Measurements from ENCODE around the gene ADAT1. TPM values are rescaled to one million over a fixed set of nuclear protein-coding genes. Genes with fewer than 3 reads are reported as not detected.

The ADAT1 gene
- total and polyA plus RNA-seq, 2 of the 13 experiments (the other 11 are each of a cell fraction or from before 2014, with no cell fraction given) = 18.4 to 40.8 TPM

- no peak; the same call in 1 of the 2 replicates for TF ChIP-seq DDIT3 (CRISPR knock-in tag; IDR thresholded peaks at IDR 0.05)
- no peak for TF ChIP-seq NR3C1 (CRISPR knock-in tag; IDR thresholded peaks at IDR 0.05)
- TF ChIP-seq MEIS1 (CRISPR knock-in tag; IDR thresholded peaks at IDR 0.05; ENCODE audit: borderline replicate concordance) = no peak
- no peak for TF ChIP-seq ZNF230 (CRISPR knock-in tag; IDR thresholded peaks at IDR 0.05)
- no peak for TF ChIP-seq CENPX (CRISPR knock-in tag; IDR thresholded peaks at IDR 0.05)
- peak; percentile 50 for TF ChIP-seq RBM39 (IDR thresholded peaks at IDR 0.05; ENCODE audit: low read depth, low read length, poor library complexity, severe bottlenecking)
- TF ChIP-seq TCF12 (IDR thresholded peaks at IDR 0.05) = no peak
- peak; percentile 56; the same call in 1 of the 2 replicates for TF ChIP-seq TCF12 (CRISPR knock-in tag; IDR thresholded peaks at IDR 0.05)
- TF ChIP-seq SKI (IDR thresholded peaks at IDR 0.05; ENCODE audit: partially characterized antibody) = no peak
- peak; percentile 55; the same call in 1 of the 2 replicates for TF ChIP-seq RFXAP (CRISPR knock-in tag; IDR thresholded peaks at IDR 0.05; ENCODE audit: borderline replicate concordance)
- TF ChIP-seq TBP (CRISPR knock-in tag; IDR thresholded peaks at IDR 0.05) = 0 out of 2 replicates have a peak, but pooled peaks have one; percentile 66
- peak; percentile 99 for TF ChIP-seq ZNF501 (CRISPR knock-in tag; IDR thresholded peaks at IDR 0.05)
- TF ChIP-seq GABPB1 (CRISPR knock-in tag; IDR thresholded peaks at IDR 0.05) = peak; percentile 99
- TF ChIP-seq ADNP (CRISPR knock-in tag; IDR thresholded peaks at IDR 0.05) = no peak
- no peak for TF ChIP-seq ATRX (CRISPR knock-in tag; IDR thresholded peaks at IDR 0.05; ENCODE audit: borderline replicate concordance)
- TF ChIP-seq IKZF1 (IDR thresholded peaks at IDR 0.05) = no peak
- no peak; the same call in 1 of the 2 replicates for TF ChIP-seq ZNF563 (CRISPR knock-in tag; IDR thresholded peaks at IDR 0.05)
- TF ChIP-seq ZNF619 (CRISPR knock-in tag; IDR thresholded peaks at IDR 0.05) = peak; percentile 74; the same call in 1 of the 2 replicates
- TF ChIP-seq YEATS2 (CRISPR knock-in tag; IDR thresholded peaks at IDR 0.05; ENCODE audit: borderline replicate concordance) = peak; percentile 97
- peak; percentile 59 for TF ChIP-seq TFE3 (CRISPR knock-in tag; IDR thresholded peaks at IDR 0.05)
- TF ChIP-seq ZNF580 (CRISPR knock-in tag; IDR thresholded peaks at IDR 0.05; ENCODE audit: borderline replicate concordance, low read depth) = peak; percentile 91; the same call in 1 of the 2 replicates
- TF ChIP-seq ZNF256 (CRISPR knock-in tag; conservative IDR thresholded peaks at IDR 0.05) = no peak; the same call in 1 of the 2 replicates
- peak; percentile 70 for TF ChIP-seq ZNF317 (CRISPR knock-in tag; IDR thresholded peaks at IDR 0.05)
- TF ChIP-seq HNRNPH1 (optimal IDR thresholded peaks at IDR 0.05; ENCODE audit: low read depth, low read length) = peak; percentile 90
- TF ChIP-seq ZNF850 (CRISPR knock-in tag; conservative IDR thresholded peaks at IDR 0.05) = no peak
- peak; percentile 87 for TF ChIP-seq MYPOP (CRISPR knock-in tag; IDR thresholded peaks at IDR 0.05)
- no peak; the same call in 1 of the 2 replicates for TF ChIP-seq BRF2 (CRISPR knock-in tag; IDR thresholded peaks at IDR 0.05)
Measured at GRCh38 chr16:75622761-75623605, at the start of gene ADAT1 (continued).
